ENCODE results near the gene COMMD8. TPM values are rescaled to one million over a fixed set of nuclear protein-coding genes. Genes with fewer than 3 reads are reported as not detected.

COMMD8 gene
- polyA plus RNA-seq, 4 donors = 34.2 to 50.3 (median 42.2) TPM

Other genes with a start within 250 kb of the COMMD8 start
- gene ATP10D, start 21.6 kb upstream of the COMMD8 start, polyA plus RNA-seq (ENCODE audit: insufficient read length in 4 of 4) = 10 to 100 TPM; 41.1 to 54.2 (median 48.0) TPM